Colonic mucosa (tissue), 4 donors: Measurements from ENCODE around the gene MTX1. TPM values are rescaled to one million over a fixed set of nuclear protein-coding genes. Genes with fewer than 3 reads are reported as not detected.
A peak's percentile ranks its signal among the peaks of the same experiment; 100 is the strongest.

Experiments
- DNase-seq: peaks from one replicate; pipeline ENCODE4 v3.0.0-alpha.2; 2020
- H3K27ac ChIP-seq: fragments of 200-600 bp; one replicate; pipeline ENCODE4 v1.8.0; 2021
- H3K27me3 ChIP-seq: fragments of 200-600 bp; one replicate; pipeline ENCODE4 v1.8.0; 2021
- H3K36me3 ChIP-seq: fragments of 200-600 bp; one replicate; pipeline ENCODE4 v1.8.0; 2021
- H3K4me1 ChIP-seq: fragments of 200-600 bp; one replicate; pipeline ENCODE4 v1.8.0; 2021; ENCODE audit warnings: mild to moderate bottlenecking
- H3K4me3 ChIP-seq: fragments of 200-600 bp; one replicate; pipeline ENCODE4 v1.8.0; 2021
- H3K9ac ChIP-seq, 2 donors: one replicate each; pipeline ENCODE4 v1.7.0; 2013; ENCODE audit warnings: control low read depth in 2 of 2, low read depth in 2 of 2, low read length in 2 of 2
- H3K9me3 ChIP-seq: fragments of 200-600 bp; one replicate; pipeline ENCODE4 v1.8.0; 2021
- CTCF ChIP-seq: fragments of 200-600 bp; IDR thresholded peaks from one replicate; pipeline ENCODE4 v1.8.0; 2022; ENCODE audit warnings: antibody characterized with exemption, mild to moderate bottlenecking
- intact Hi-C: fragments of 100-400 bp; cut with DNase I; formaldehyde crosslinking; loops from one replicate; pipeline ENCODE4 v1.14.1; 2022
- total RNA-seq, 2 donors: library from RNA; stranded (reverse); fragmentation: NEBNext Ultra II Directional in 1 of 2; extraction: Animal tissue kit (Norgen Biotek cat#: 25700) in 1 of 2; gene quantifications; one replicate each; pipeline ENCODE4 v1.2.1, GENCODE V29; 2021
- donor health status: healthy.
- donor health status: DM: no; HTN: no; CAD: no.
- donor health status: DM: no; HTN: no; CAD: no.

The MTX1 gene
- total RNA-seq, 2 donors from 2014 or later, result 37.5 to 55.8 TPM

GRCh38 chr1:155170101-155170785 lies 38.3 kb upstream of the MTX1 start:
- Histone ChIP-seq H3K36me3 (peaks cover 7% of the 10 kb centered on the region), H3K4me1 (peaks cover 14% of the 10 kb centered on the region), H3K27ac (no peak overlapping the region), H3K9ac (no peak overlapping the region), H3K4me3 (no peak overlapping the region), H3K27me3 (no peaks in the 10 kb centered on the region), H3K9me3 (no peaks in the 10 kb centered on the region)
- intact Hi-C loops, result no loop called here
- DNase-seq, result no peak
- no peak for TF ChIP-seq CTCF

- H3K9ac ChIP-seq, result no peak overlapping the region
- H3K27ac ChIP-seq, result no peak overlapping the region
- no peak for TF ChIP-seq CTCF
- no peaks in the 10 kb centered on the region for H3K9me3 ChIP-seq
- H3K4me1 ChIP-seq, result peaks cover 14% of the 10 kb centered on the region
- peak; percentile 9 for DNase-seq
- no peak overlapping the region for H3K4me3 ChIP-seq
- peaks cover 7% of the 10 kb centered on the region for H3K36me3 ChIP-seq
- intact Hi-C loops, result no loop called here
- no peaks in the 10 kb centered on the region for H3K27me3 ChIP-seq
Observed at GRCh38 chr1:155170806-155171205, 37.7 kb upstream of the MTX1 start.

- peaks cover 7% of the 10 kb centered on the region for H3K36me3 ChIP-seq
- H3K4me1 ChIP-seq, result peaks cover 19% of the 10 kb centered on the region
- no peaks in the 10 kb centered on the region for H3K27me3 ChIP-seq
- H3K27ac ChIP-seq, result peak overlapping the region; percentile 89
- no peaks in the 10 kb centered on the region for H3K9me3 ChIP-seq
- intact Hi-C loops, result no loop called here
- no peak for TF ChIP-seq CTCF
- no peak for DNase-seq
- peak overlapping the region; percentile 86 to 90 for H3K9ac ChIP-seq
- H3K4me3 ChIP-seq, result peak overlapping the region; percentile 90
Observed at GRCh38 chr1:155171836-155172731, 36.4 kb upstream of the MTX1 start.

- intact Hi-C loops, result no loop called here
- H3K9ac ChIP-seq, result peak within 1 kb of the TSS; percentile 86 to 90
- peak within 1 kb of the TSS; percentile 89 for H3K27ac ChIP-seq
- H3K9me3 ChIP-seq, result no peaks in the 10 kb centered on the region
- peak; percentile 95 for DNase-seq
- no peaks in the 10 kb centered on the region for H3K27me3 ChIP-seq
- peaks cover 13% of the 10 kb centered on the region for H3K4me1 ChIP-seq
- H3K36me3 ChIP-seq, result peaks cover 7% of the 10 kb centered on the region
- TF ChIP-seq CTCF, result peak; percentile 91
- peak within 1 kb of the TSS; percentile 90 for H3K4me3 ChIP-seq
Observed at GRCh38 chr1:155172732-155173477, 35.6 kb upstream of the MTX1 start, which contains the start of gene KRTCAP2. KRTCAP2 (minus strand) TSS chr1:155173304; CDS start chr1:155173224, 80 bp downstream.
